Upper lobe of left lung (tissue), 4 donors: ENCODE data around the gene AGAP1.

ENCODE experiments used
- CTCF ChIP-seq, 6 experiments: fragments of 450-650 bp in 4 of 6; fragments of 200-600 bp in 2 of 6; sonication (generic) in 2 of 6; IDR thresholded peaks; one replicate each; pipeline ENCODE4 v1.5.1; 2016 to 2019; ENCODE audit warnings: antibody characterized with exemption in 6 of 6
- POLR2A ChIP-seq, 4 donors: fragments of 450-650 bp; IDR thresholded peaks; one replicate each; pipeline ENCODE4 v1.5.1; 2016 to 2017; ENCODE audit warnings: antibody characterized with exemption in 4 of 4, mild to moderate bottlenecking in 2 of 4
- POLR2AphosphoS5 ChIP-seq, 2 donors: sonication (generic); formaldehyde crosslinking; IDR thresholded peaks; one replicate each; pipeline ENCODE4 v1.5.1; 2017; ENCODE audit warnings: antibody characterized with exemption in 2 of 2

GRCh38 chr2:235669983-235670962 lies 176.4 kb downstream of the AGAP1 start:
- TF ChIP-seq POLR2A (IDR thresholded peaks at IDR 0.05): no peak
- TF ChIP-seq POLR2AphosphoS5 (IDR thresholded peaks at IDR 0.05): no peak
- peak; percentile 25 to 82 (median 57) for TF ChIP-seq CTCF (IDR thresholded peaks at IDR 0.05)
